RPMI7951 (cell line): Measurements from ENCODE around the gene TNFRSF9. TPM values are rescaled to one million over a fixed set of nuclear protein-coding genes. Genes with fewer than 3 reads are reported as not detected.

Experiments
- DNase-seq: peaks from one replicate; pipeline ENCODE4 v3.0.0-alpha.2; 2012; ENCODE audit warnings: low read depth
- total RNA-seq: library from RNA; depleted of rRNA; stranded (reverse); fragments of >200 nt; shearing (Covaris generic); gene quantifications from 2 replicates; pipeline ENCODE4 v1.2.3, GENCODE V29; 2014; rRNA removed

The TNFRSF9 gene
- total RNA-seq, 1 experiment from 2014 or later: 4.1 TPM

DNA sequence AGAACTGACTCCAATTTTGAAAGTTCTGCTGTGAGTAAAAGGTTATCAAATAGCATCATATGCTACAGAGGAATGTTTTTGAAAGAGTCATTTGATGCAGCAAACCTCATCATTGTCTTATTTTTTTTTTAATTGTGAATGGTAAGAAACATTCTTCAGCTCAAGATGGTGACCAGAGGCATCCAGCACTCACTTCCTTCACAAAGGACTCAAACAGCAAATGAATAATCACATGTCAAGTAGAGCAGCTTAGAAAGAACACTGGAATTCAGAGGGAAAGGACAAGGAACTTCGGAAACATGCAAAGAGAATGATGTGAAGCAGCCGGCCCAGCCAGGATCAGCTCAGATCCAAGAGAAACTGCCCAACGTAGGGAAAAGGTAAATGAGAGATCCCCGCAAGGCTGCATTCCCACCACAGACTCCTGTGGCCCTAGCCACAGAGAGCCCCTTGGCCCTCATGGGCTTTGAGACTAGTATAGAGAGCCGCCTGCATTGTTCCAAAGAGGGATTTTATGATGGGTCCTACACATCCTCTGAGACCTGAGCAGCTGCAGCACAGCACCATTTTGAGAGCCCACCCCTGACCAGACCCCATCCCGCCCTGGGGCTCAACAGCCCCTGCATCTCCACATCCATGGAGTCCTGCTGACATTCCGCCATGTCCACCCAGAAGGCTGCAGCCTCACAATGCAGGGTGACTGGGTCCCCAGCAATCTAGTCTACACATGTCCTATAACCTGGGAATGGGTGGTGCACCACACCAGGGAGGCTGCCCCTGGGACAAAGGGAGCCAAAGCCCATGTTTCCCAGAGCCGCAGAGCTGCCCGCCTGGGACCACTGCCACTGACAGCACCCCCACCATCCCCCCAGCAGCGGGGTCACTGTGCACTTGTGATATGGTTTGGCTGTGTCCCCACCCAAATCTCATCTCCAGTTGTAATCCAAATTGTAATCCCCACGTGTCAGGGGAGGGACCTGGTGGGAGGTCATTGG, 66.5 kb downstream of the TNFRSF9 start:
- DNase-seq: no peak

DNA sequence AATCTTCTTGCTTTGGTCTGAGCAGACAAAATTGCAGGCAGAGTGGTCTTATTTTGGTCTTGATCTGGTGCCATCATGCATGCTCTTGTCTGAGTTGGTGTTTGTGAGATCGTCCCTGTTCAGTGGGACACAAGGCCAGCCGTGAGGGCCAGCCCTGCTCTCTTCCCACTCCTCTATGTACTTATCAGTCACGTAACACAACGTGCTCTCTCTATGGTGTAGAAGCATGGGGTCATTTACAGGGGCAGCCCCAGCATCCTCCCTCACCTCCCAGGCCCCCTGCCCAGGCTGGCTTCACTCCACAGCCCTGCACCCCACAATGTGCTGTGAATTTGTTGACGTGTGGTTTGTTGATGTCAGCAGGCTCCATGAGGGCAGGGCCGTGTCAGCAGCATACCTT, 69.5 kb downstream of the TNFRSF9 start:
- no peak for DNase-seq

DNA sequence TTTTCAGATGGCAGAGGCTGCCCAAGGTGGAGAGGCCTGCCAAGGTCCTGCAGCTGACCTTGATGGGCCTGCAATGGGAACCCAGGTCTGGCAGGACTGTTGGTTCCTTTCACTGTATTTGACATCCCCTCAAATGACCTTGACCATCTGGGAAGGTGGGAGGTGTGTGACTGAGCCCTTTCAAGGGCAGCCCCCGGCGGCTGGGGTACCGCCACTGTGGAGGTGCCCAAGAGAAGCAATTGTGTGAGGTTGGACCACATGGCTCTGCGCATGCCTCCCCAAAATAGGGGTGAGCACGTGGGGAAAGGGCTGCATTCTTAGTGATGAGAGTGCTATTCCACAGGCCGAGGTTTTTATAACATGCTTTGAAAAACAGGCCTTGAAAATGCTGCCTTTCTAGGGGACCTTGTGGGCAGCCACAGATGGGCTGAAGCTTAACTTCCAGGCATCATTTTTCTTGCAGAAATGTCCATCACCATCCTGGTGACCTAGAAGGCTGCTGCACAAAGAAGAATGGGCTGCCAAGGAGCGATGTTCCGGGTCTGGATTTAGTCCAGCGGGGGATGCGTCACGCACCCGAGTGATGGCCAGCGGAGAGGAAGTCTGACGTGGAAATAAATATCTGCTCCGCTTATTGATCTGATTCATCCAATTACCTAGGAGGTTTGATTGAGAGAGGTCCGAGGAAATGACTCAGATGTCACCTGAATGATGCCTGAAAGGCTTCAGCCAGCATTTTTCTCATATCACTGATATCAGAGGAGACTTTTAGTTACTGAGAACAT, 71.3 kb downstream of the TNFRSF9 start:
- DNase-seq: peak; percentile 9

DNA sequence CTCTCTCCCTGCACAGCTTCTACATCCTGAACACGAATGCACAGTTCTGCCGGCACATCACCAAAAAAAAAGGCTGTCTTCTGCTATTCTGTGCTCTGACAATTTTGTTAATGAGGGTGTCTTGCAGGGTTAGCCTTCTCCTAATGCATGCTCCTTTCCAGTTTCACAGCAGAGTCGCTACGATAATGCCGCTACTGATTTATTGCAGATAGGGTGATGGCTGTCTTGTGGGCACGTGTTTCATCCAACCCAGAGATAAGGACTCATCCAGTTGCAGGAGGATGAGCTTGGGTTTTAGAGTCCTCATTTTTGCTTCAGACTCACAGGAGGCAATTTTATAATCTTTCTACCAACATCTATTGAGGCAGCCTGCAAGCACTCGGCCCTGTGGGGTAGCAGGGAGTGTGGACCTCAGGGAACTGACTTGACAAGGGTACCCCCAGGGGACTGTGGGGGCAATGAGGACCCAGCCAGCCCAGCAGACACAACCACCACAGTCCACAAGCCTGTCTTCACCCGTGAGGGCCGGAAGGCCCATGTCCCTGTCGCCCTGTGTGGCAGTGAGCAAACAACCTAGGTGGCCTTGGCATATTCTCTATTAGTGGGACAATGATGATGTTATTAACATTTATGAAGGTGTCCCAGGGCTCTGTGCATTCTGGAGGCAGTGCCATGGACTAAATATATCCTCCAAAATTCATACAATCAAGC, 72.4 kb downstream of the TNFRSF9 start:
- no peak for DNase-seq

DNA sequence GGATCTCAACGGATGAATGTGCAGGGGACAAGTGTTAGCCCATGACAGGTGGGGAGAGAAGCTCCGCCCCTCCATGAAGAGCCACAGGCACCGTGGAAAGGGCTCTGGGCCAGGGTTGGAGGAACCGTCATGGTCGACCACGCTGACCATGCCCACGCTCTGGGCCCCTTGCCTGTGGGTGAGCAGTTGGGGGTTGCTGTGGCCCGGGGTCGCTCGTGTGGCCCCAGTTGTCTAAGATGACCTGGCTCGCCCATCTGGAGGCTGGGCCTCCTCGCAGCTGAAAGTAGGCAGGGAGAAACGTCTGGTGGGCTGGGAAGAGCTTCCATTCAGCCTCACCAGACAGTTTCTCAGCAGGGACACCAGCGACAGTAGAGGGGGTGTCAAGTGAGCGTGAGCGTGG, 74.7 kb downstream of the TNFRSF9 start:
- DNase-seq: no peak

Other genes with a start within 250 kb of the TNFRSF9 start
- gene VAMP3, start 169.5 kb downstream of the TNFRSF9 start, total RNA-seq: 140 and 167 TPM in 2 replicates
- 11.8 and 14.9 TPM in 2 replicates for gene PER3, start 156.5 kb downstream of the TNFRSF9 start, total RNA-seq
- 0.10 TPM in 1 of 2 replicates, not detected in the other for gene UTS2, start 87.8 kb downstream of the TNFRSF9 start, total RNA-seq
- gene PARK7, start 20.9 kb upstream of the TNFRSF9 start, total RNA-seq: 382 and 422 TPM in 2 replicates
- gene ERRFI1, start 85.5 kb upstream of the TNFRSF9 start, total RNA-seq: 87.4 and 99.4 TPM in 2 replicates